Measurements from ENCODE around the gene HOXC13. TPM values are rescaled to one million over a fixed set of nuclear protein-coding genes. Genes with fewer than 3 reads are reported as not detected.

Gene HOXC13
- total RNA-seq, 4 donors from 2014 or later, result not detected

DNA sequence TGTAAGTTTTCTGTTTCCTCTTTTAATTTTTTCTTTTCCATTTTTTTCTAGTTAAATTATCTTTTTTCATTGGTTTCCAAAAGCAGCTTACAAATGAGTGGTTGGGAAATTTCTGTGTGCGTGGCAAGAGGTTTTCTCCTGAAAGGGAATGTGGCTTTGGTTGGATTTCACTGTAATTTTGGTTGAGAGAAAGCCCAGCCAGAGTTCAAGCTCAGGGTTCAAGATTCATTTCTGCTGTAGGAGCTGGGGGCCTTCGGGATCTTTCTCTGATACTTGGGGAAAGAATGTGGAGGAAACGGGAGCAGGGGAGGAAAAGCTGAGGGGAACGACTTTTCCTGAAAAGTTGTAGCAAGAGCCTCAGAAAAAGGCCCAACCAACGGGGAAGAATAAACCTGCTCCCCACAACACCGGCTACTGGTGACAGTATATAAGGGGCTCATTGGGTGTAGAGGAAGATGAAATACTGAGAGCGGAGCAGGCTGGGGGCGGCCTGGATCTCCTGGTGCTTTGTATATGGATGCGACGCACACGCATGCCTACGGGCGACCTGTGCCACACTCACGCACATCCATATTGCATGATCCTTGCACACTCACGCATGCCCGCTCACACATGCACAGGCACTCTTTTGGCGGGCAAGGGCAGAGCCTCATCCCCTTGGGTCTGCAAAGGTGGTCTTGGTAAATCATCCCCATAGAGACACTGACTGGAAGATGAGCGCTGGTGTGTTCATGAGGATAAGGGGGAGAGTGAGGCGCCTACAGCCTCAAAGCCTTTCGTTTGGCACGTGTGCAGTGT is 48.3 kb downstream of the HOXC13 start:
- Histone ChIP-seq H3K9me3 (no peaks in the 10 kb centered on the region), H3K27ac (no peak overlapping the region), H3K27me3 (peaks cover 100% of the 10 kb centered on the region), H3K36me3 (no peaks in the 10 kb centered on the region), H3K4me3 (no peak overlapping the region), H3K4me1 (peaks cover 0 to 36% (median 16%) of the 10 kb centered on the region in 3 donors)
- no peak for TF ChIP-seq CTCF (IDR thresholded peaks at IDR 0.05)
- no peak for TF ChIP-seq EP300 (IDR thresholded peaks at IDR 0.05)
- TF ChIP-seq POLR2A (IDR thresholded peaks at IDR 0.05), result no peak
- TF ChIP-seq POLR2AphosphoS5 (IDR thresholded peaks at IDR 0.05), result no peak
- 11 to 15% methylated on average over 6 to 19 of the region's 21 CpGs for WGBS, 2 donors (ENCODE audit: low coverage in 1 of 2)
- no peak for ATAC-seq

- 8 to 14% methylated on average over 3 to 4 of the region's 4 CpGs for WGBS, 2 donors (ENCODE audit: low coverage in 1 of 2)
- ATAC-seq, result no peak
- TF ChIP-seq POLR2AphosphoS5 (IDR thresholded peaks at IDR 0.05), result no peak
- TF ChIP-seq CTCF (IDR thresholded peaks at IDR 0.05), result no peak
- TF ChIP-seq EP300 (IDR thresholded peaks at IDR 0.05), result no peak
- no peak for TF ChIP-seq POLR2A (IDR thresholded peaks at IDR 0.05)
- H3K4me1 ChIP-seq, result peaks cover 0 to 36% (median 16%) of the 10 kb centered on the region in 3 donors
- H3K9me3 ChIP-seq, result no peaks in the 10 kb centered on the region
- no peak overlapping the region for H3K4me3 ChIP-seq
- no peak overlapping the region for H3K27ac ChIP-seq
- peaks cover 100% of the 10 kb centered on the region for H3K27me3 ChIP-seq
- H3K36me3 ChIP-seq, result no peaks in the 10 kb centered on the region
Observed at GRCh38 chr12:53987787-53988230, 49.2 kb downstream of the HOXC13 start.

GRCh38 chr12:53988541-53989226 is 50.1 kb downstream of the HOXC13 start:
- H3K27ac ChIP-seq, result no peak overlapping the region
- WGBS, 2 donors (ENCODE audit: low coverage in 1 of 2), result 11 to 16% methylated on average over 3 to 5 of the region's 5 CpGs

DNA sequence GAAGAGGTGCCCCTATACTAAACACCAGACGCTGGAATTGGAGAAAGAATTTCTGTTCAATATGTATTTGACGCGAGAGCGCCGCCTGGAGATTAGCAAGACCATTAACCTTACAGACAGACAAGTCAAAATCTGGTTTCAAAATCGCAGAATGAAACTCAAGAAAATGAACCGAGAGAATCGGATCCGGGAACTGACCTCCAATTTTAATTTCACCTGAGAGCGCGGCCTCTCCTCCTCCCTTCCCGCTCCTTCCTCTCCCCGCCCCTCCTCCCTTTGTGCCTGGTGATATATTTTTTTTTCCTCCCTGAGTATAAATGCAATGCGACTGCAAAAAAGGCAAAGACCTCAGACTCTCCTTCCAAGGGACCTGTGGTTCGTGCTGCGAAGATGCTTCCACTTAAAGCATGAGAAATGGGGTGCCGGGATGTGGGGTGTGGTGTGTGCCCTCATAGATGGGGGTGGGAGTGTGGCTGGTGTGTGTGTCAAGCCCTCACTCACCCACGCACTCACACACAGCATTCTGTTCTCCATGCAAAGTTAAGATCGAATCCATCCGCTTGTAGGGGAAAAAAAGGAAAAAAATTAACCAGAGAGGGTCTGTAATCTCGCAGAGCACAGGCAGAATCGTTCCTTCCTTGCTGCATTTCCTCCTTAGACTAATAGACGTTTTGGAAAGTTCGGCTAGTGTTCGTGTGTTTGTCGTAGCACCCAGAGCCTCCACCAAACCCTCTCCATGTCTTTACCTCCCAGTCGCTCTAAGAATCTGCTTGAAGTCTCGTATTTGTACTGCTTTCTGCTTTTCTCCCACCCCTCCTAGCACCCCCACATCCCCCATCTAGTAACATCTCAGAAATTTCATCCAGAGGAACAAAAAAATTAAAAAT is 50.8 kb downstream of the HOXC13 start:
- no peaks in the 10 kb centered on the region for H3K36me3 ChIP-seq
- no peaks in the 10 kb centered on the region for H3K9me3 ChIP-seq
- no peak for TF ChIP-seq POLR2AphosphoS5 (IDR thresholded peaks at IDR 0.05)
- no peak for TF ChIP-seq EP300 (IDR thresholded peaks at IDR 0.05)
- no peak for TF ChIP-seq POLR2A (IDR thresholded peaks at IDR 0.05)
- no peak for TF ChIP-seq CTCF (IDR thresholded peaks at IDR 0.05)
- ATAC-seq, result no peak
- peaks cover 100% of the 10 kb centered on the region for H3K27me3 ChIP-seq
- 7 to 8% methylated on average over 24 to 28 of the region's 28 CpGs for WGBS, 2 donors (ENCODE audit: low coverage in 1 of 2)
- H3K4me1 ChIP-seq, result peaks cover 0 to 38% (median 22%) of the 10 kb centered on the region in 3 donors
- no peak overlapping the region for H3K27ac ChIP-seq
- no peak overlapping the region for H3K4me3 ChIP-seq

More at GRCh38 chr12:53988541-53989226, 50.1 kb downstream of the HOXC13 start:
- Histone ChIP-seq H3K9me3 (no peaks in the 10 kb centered on the region), H3K4me3 (no peak overlapping the region), H3K36me3 (no peaks in the 10 kb centered on the region), H3K27me3 (peaks cover 100% of the 10 kb centered on the region), H3K4me1 (peaks cover 0 to 36% (median 16%) of the 10 kb centered on the region in 3 donors)
- TF ChIP-seq CTCF (IDR thresholded peaks at IDR 0.05), result no peak
- ATAC-seq, result no peak

All from gastroesophageal sphincter (tissue), 4 donors.